Keratinocyte (primary cell): ENCODE results near the gene SFT2D3.

Experiments
- CTCF ChIP-seq, 3 experiments: IDR thresholded peaks in 1 of 3; conservative IDR thresholded peaks in 1 of 3; optimal IDR thresholded peaks in 1 of 3; 2 replicates in 2 of 3; 3 replicates in 1 of 3; pipeline versions ENCODE3 to v1.5.1; 2011; ENCODE audit warnings: low read length in 3 of 3, mild to moderate bottlenecking in 3 of 3, moderate library complexity in 2 of 3, control low read depth in 1 of 3, inconsistent platforms in 1 of 3; ENCODE audit not compliant: insufficient read depth in 2 of 3; ENCODE audit errors: extremely low read depth in 1 of 3
- EZH2 ChIP-seq: IDR thresholded peaks from one replicate; pipeline ENCODE4 v1.6.1; 2012; ENCODE audit warnings: inconsistent platforms, mild to moderate bottlenecking, low read length, moderate library complexity

- no peak for TF ChIP-seq CTCF (optimal IDR thresholded peaks at IDR 0.05 in 1 of 3, IDR thresholded peaks at IDR 0.05 in 1 of 3, conservative IDR thresholded peaks at IDR 0.05 in 1 of 3; ENCODE audit: extremely low read depth in 1 of 3, insufficient read depth in 2 of 3, low read length in 3 of 3)
- no peak for TF ChIP-seq EZH2
Measured at GRCh38 chr2:127670957-127671290, 30.4 kb upstream of the SFT2D3 start.
